Measurements from ENCODE around the gene CDKL4.
"Not testable (repeated sequence)": the region's sequence is repeated elsewhere in the genome, so short reads cannot be mapped to it uniquely, and the experiment has no call there.

Gene CDKL4

DNA sequence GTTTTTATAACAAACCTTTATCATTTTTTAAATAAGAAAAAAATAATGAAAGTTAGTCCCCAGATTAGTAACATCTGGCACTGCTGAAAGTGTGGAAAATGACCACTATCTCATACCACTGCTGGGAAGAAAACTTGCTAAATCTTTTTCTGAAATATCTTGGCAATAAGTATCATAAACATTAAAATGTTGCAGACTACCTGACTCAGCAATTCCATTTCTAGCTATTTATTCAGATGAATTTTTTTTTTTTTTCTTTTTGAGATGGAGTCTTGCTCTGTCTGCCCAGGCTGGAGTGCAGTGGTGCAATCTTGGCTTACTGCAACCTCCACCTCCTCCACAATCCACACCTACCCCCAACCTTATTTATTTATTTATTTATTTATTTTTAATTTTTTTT, 87.7 kb downstream of the CDKL4 start:
- no peak for DNase-seq (ENCODE audit: extremely low spot score)
- ChIA-PET CTCF (interaction anchor here (0.6 kb wide), 1 partner anchor 789 kb away, joined by 3 read pairs; no protein-coding TSS in a partner anchor), POLR2A (no interaction called here)
- TF ChIP-seq BHLHE40 (IDR thresholded peaks at IDR 0.05; ENCODE audit: borderline replicate concordance) (no peak), SP1 (IDR thresholded peaks at IDR 0.05) (no peak), FOXM1 (IDR thresholded peaks at IDR 0.05; ENCODE audit: borderline replicate concordance) (no peak), HDGF (IDR thresholded peaks at IDR 0.05; ENCODE audit: borderline replicate concordance) (no peak)

DNA sequence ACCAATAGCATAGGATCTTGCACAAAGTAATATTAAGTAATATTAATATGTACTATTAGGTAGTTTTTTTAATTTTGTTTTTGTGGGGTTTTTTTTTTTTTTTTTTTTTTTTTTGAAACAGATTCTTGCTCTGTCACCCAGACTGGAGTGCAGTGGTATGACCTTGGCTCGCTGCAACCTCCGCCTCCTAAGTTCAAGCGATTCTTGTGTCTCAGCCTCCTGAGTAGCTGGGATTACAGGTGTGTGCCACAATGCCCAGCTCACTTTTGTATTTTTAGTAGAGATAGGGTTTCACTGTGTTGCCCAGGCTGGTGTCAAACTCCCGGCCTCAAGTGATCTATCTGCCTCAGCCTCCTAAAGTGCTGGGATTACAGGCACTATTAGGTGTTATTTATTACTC, 88.2 kb downstream of the CDKL4 start:
- CTCF ChIA-PET = interaction anchor here (0.6 kb wide), 2 partner anchors 13 to 788 kb away, joined by 3 read pairs; no protein-coding TSS in a partner anchor
- POLR2A ChIA-PET; DNase-seq (ENCODE audit: extremely low spot score): not testable (repeated sequence)

DNA sequence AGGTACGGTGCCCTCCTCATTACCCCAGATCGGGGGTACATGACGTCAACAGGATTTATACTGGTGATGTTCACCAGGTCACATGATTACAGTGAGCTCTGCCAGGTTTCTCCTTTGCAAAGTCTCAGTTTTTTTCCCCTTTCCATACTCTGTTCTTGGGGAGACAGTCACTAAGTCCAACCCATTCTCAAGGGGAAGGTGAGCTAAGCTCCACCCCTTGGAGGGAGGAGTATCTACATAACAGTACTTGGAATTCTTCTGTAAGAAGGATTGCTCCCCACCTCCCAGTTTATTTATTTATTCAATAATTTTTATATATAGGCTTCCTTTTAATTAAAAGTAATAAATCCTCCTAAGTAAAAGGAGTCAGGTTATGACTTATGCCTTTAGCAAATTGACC, 88.8 kb downstream of the CDKL4 start:
- CTCF ChIA-PET = interaction anchor here (0.6 kb wide), 1 partner anchor 12 kb away, joined by 3 read pairs; no protein-coding TSS in a partner anchor

DNA sequence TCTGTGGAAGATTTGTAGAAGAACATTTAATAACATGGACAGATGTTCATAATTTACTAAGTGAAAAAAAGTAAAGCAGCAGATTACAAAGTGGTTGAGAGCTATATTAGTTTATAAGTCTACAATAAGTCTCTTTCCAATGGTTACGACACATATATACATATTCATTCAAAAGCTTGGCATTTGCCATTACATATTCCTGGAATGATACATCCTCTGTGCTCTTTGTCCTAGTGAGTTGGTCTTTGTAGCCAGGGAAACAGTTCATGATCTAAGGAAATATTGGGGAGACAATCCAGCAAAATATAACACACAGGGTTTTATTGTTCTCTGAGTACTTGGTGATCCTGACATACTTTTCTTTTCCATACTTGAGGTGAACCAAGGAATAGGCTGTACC, 90.5 kb downstream of the CDKL4 start:
- ChIA-PET POLR2A (no interaction called here), CTCF (no interaction called here)
- TF ChIP-seq ZNF384 (IDR thresholded peaks at IDR 0.05) (no peak), LEF1 (IDR thresholded peaks at IDR 0.05; ENCODE audit: borderline replicate concordance) (no peak), ELF4 (IDR thresholded peaks at IDR 0.05) (no peak), NFRKB (IDR thresholded peaks at IDR 0.05) (no peak), TARDBP (IDR thresholded peaks at IDR 0.05) (no peak)
- no peak for DNase-seq (ENCODE audit: extremely low spot score)

More for the DNA sequence above, 88.8 kb downstream of the CDKL4 start:
- POLR2A ChIA-PET = no interaction called here
- DNase-seq (ENCODE audit: extremely low spot score) = no peak
- TF ChIP-seq FOXM1 (IDR thresholded peaks at IDR 0.05; ENCODE audit: borderline replicate concordance) (no peak), FOXK2 (IDR thresholded peaks at IDR 0.05) (no peak), SP1 (IDR thresholded peaks at IDR 0.05) (no peak), ZNF384 (IDR thresholded peaks at IDR 0.05) (no peak), NFRKB (IDR thresholded peaks at IDR 0.05) (no peak), ARNT (IDR thresholded peaks at IDR 0.05) (no peak), HDGF (IDR thresholded peaks at IDR 0.05; ENCODE audit: borderline replicate concordance) (no peak), BHLHE40 (IDR thresholded peaks at IDR 0.05; ENCODE audit: borderline replicate concordance) (no peak)
- TF ChIP-seq, protein P1, sequence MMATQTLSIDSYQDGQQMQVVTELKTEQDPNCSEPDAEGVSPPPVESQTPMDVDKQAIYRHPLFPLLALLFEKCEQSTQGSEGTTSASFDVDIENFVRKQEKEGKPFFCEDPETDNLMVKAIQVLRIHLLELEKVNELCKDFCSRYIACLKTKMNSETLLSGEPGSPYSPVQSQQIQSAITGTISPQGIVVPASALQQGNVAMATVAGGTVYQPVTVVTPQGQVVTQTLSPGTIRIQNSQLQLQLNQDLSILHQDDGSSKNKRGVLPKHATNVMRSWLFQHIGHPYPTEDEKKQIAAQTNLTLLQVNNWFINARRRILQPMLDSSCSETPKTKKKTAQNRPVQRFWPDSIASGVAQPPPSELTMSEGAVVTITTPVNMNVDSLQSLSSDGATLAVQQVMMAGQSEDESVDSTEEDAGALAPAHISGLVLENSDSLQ (IDR thresholded peaks at IDR 0.05) = no peak

DNA sequence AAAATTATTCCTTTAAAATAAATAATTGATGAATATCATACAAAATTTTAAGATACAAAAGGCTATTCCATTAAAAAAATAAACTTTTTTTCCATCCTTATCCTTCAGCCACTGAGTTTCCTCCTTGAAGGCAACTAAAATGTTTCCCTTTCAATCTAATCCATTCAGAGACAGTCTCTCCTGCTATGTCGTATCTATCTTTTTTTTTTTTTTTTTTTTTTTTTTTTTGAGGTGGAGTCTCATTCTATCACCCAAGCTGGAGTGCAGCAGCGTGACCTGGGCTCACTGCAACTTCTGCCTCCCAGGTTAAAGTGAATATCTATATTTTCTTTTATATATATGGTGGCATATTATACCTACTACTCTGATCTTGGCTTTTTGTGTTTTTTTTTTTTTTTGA, 91.3 kb downstream of the CDKL4 start:
- ChIA-PET CTCF (no interaction called here), POLR2A (no interaction called here)
- no peak for TF ChIP-seq SP1 (IDR thresholded peaks at IDR 0.05)
- no peak for TF ChIP-seq SUZ12 (IDR thresholded peaks at IDR 0.05)
- TF ChIP-seq TARDBP (IDR thresholded peaks at IDR 0.05) = no peak
- no peak for TF ChIP-seq BHLHE40 (IDR thresholded peaks at IDR 0.05; ENCODE audit: borderline replicate concordance)
- no peak for TF ChIP-seq NFRKB (IDR thresholded peaks at IDR 0.05)
- TF ChIP-seq ZNF384 (IDR thresholded peaks at IDR 0.05) = no peak
- TF ChIP-seq, protein P1 (IDR thresholded peaks at IDR 0.05) = no peak
- no peak for TF ChIP-seq LEF1 (IDR thresholded peaks at IDR 0.05; ENCODE audit: borderline replicate concordance)
- no peak for TF ChIP-seq FOXK2 (IDR thresholded peaks at IDR 0.05)
- no peak for TF ChIP-seq ARNT (IDR thresholded peaks at IDR 0.05)
- no peak for TF ChIP-seq L3MBTL2 (conservative IDR thresholded peaks at IDR 0.05)
- TF ChIP-seq FOXA1 (IDR thresholded peaks at IDR 0.05) = no peak
- TF ChIP-seq FOXM1 (IDR thresholded peaks at IDR 0.05; ENCODE audit: borderline replicate concordance) = no peak
- TF ChIP-seq ELF4 (IDR thresholded peaks at IDR 0.05) = no peak
- TF ChIP-seq HDGF (IDR thresholded peaks at IDR 0.05; ENCODE audit: borderline replicate concordance) = no peak
- TF ChIP-seq CTBP1 (IDR thresholded peaks at IDR 0.05; ENCODE audit: borderline replicate concordance) = no peak
- no peak for DNase-seq (ENCODE audit: extremely low spot score)

DNA sequence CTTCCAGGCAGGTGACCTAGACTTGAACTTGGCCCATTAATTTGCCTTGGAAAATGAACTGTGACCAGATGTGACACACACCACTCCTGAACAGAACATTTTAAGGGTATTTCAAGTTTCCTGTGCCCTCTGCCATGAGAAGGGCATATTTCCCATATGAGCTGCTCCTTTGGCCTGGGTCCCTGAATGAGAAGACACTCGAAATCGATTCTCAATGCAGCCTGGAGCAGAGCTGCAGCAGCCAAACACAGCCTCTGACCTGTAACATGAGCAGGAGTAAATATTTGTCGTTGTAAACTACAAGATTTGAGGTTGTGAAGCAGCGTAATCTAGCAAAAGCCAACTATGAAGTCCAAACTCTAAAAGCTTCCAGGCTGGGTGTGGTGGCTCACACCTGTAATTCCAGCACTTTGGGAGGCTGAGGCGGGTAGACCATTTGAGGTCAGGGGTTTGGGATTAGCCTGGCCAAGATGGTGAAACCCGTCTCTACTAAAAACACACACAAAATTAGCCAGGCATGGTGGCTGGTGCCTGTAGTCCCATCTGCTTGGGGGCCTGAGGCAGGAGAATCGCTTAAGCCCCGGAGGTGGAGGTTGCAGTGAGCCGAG, 92.8 kb downstream of the CDKL4 start:
- ChIA-PET POLR2A (interaction anchor here (1.8 kb wide), 1 partner anchor 27 kb away, joined by 6 read pairs; no protein-coding TSS in a partner anchor), CTCF (interaction anchor here (0.6 kb wide), 1 partner anchor 18 kb away, joined by 3 read pairs; no protein-coding TSS in a partner anchor)
- DNase-seq (ENCODE audit: extremely low spot score) = no peak
- TF ChIP-seq HDGF (IDR thresholded peaks at IDR 0.05; ENCODE audit: borderline replicate concordance) (no peak), ZNF384 (IDR thresholded peaks at IDR 0.05) (no peak), L3MBTL2 (conservative IDR thresholded peaks at IDR 0.05) (no peak), ARNT (IDR thresholded peaks at IDR 0.05) (no peak)
- TF ChIP-seq, protein P1 (IDR thresholded peaks at IDR 0.05) = no peak

DNA sequence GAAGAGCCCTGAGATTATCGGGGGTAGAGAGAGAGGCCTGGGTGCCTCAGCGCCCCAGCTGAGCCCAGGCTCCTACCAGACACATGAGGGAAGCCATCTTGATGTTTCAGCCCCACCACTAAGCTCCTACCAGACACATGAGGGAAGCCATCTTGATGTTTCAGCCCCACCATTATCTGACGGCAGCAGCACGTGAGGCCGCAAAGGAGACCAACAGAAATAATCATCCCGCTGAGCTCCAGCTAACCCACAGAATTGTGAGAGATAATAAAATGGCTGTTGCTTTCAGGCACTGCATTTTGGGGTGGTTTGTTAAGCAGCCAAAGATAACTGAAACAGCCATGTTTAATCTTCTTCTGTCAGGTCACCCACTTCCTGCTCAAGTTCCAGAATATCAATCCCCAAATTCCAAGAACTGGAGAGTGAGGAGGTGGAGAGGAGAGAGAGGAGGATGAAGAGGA, 93.6 kb downstream of the CDKL4 start:
- DNase-seq (ENCODE audit: extremely low spot score) = no peak
- CTCF ChIA-PET = no interaction called here
- POLR2A ChIA-PET = interaction anchor here (1.8 kb wide), 1 partner anchor 26 kb away, joined by 6 read pairs; no protein-coding TSS in a partner anchor
- TF ChIP-seq FOXK2 (IDR thresholded peaks at IDR 0.05) (no peak), FOXM1 (IDR thresholded peaks at IDR 0.05; ENCODE audit: borderline replicate concordance) (no peak), TARDBP (IDR thresholded peaks at IDR 0.05) (no peak), LEF1 (IDR thresholded peaks at IDR 0.05; ENCODE audit: borderline replicate concordance) (no peak), HDGF (IDR thresholded peaks at IDR 0.05; ENCODE audit: borderline replicate concordance) (no peak), FOXA1 (IDR thresholded peaks at IDR 0.05) (no peak)
